Skeletal muscle tissue (tissue), 4 donors: ENCODE results near the gene CNPY1. TPM values are rescaled to one million over a fixed set of nuclear protein-coding genes. Genes with fewer than 3 reads are reported as not detected.

Experiments
- H3K27ac ChIP-seq: one replicate; pipeline ENCODE4 v1.7.0; 2013; ENCODE audit warnings: mild to moderate bottlenecking, low read depth, low read length, inconsistent platforms
- H3K27me3 ChIP-seq, 3 donors: one replicate each; pipeline ENCODE4 v1.7.0; 2013; ENCODE audit warnings: low read length in 3 of 3; ENCODE audit not compliant: control insufficient read depth in 3 of 3, insufficient read depth in 3 of 3
- H3K36me3 ChIP-seq, 3 donors: one replicate each; pipeline ENCODE4 v1.7.0; 2013; ENCODE audit warnings: low read length in 3 of 3; ENCODE audit not compliant: control insufficient read depth in 3 of 3, insufficient read depth in 3 of 3
- H3K4me1 ChIP-seq, 3 donors: one replicate each; pipeline ENCODE4 v1.7.0; 2013; ENCODE audit warnings: low read length in 3 of 3, mild to moderate bottlenecking in 3 of 3; ENCODE audit not compliant: control insufficient read depth in 3 of 3, insufficient read depth in 3 of 3
- H3K4me3 ChIP-seq, 3 donors: one replicate each; pipeline ENCODE4 v1.7.0; 2013; ENCODE audit warnings: low read length in 3 of 3
- H3K9ac ChIP-seq, 3 donors: one replicate each; pipeline ENCODE4 v1.7.0; 2013; ENCODE audit warnings: low read length in 3 of 3, mild to moderate bottlenecking in 3 of 3, moderate library complexity in 2 of 3, low read depth in 1 of 3
- H3K9me3 ChIP-seq, 3 donors: one replicate each; pipeline ENCODE4 v1.7.0; 2013; ENCODE audit warnings: low read length in 3 of 3; ENCODE audit not compliant: control insufficient read depth in 3 of 3
- total RNA-seq: library from RNA; depleted of rRNA; stranded (reverse); fragments of >200 nt; gene quantifications from one replicate; pipeline ENCODE4 v1.2.3, GENCODE V29; 2014
- donor health status: Osteomylitis.

CNPY1 gene
- total RNA-seq, 1 donor from 2014 or later: 0.52 TPM

GRCh38 chr7:155487509-155488482 lies 58.6 kb downstream of the CNPY1 start:
- Histone ChIP-seq H3K9me3 (no peaks in the 10 kb centered on the region), H3K27me3 (peaks cover 51 to 73% (median 56%) of the 10 kb centered on the region in 3 donors), H3K4me1 (peaks cover 3 to 8% (median 5%) of the 10 kb centered on the region in 3 donors), H3K4me3 (no peak overlapping the region), H3K36me3 (no peaks in the 10 kb centered on the region), H3K9ac (no peak overlapping the region), H3K27ac (no peak overlapping the region)

- Histone ChIP-seq H3K27me3 (peaks cover 59 to 81% (median 63%) of the 10 kb centered on the region in 3 donors), H3K4me1 (peaks cover 3 to 8% (median 5%) of the 10 kb centered on the region in 3 donors), H3K27ac (no peak overlapping the region), H3K4me3 (no peak overlapping the region), H3K36me3 (no peaks in the 10 kb centered on the region), H3K9me3 (peaks cover 0 to 3% (median 0%) of the 10 kb centered on the region in 3 donors), H3K9ac (no peak overlapping the region)
Observed at GRCh38 chr7:155486783-155487508, 59.4 kb downstream of the CNPY1 start.

- H3K27me3 ChIP-seq: peaks cover 47 to 68% (median 60%) of the 10 kb centered on the region in 3 donors
- H3K9ac ChIP-seq: no peak overlapping the region
- H3K4me3 ChIP-seq: no peak overlapping the region
- H3K36me3 ChIP-seq: no peaks in the 10 kb centered on the region
- peaks cover 0 to 3% (median 2%) of the 10 kb centered on the region in 3 donors for H3K4me1 ChIP-seq
- H3K9me3 ChIP-seq: peaks cover 0 to 3% (median 0%) of the 10 kb centered on the region in 3 donors
- no peak overlapping the region for H3K27ac ChIP-seq
Observed at GRCh38 chr7:155484483-155485399, 61.6 kb downstream of the CNPY1 start.

- Histone ChIP-seq H3K27ac (no peak overlapping the region), H3K4me3 (no peak overlapping the region), H3K9me3 (peaks cover 0 to 3% (median 0%) of the 10 kb centered on the region in 3 donors), H3K27me3 (peaks cover 43 to 60% (median 54%) of the 10 kb centered on the region in 3 donors), H3K4me1 (peaks cover 0 to 3% (median 2%) of the 10 kb centered on the region in 3 donors), H3K36me3 (no peaks in the 10 kb centered on the region), H3K9ac (no peak overlapping the region)
Observed at GRCh38 chr7:155483868-155484325, 62.5 kb downstream of the CNPY1 start.

- no peak overlapping the region for H3K9ac ChIP-seq
Observed at GRCh38 chr7:155483245-155483644, 63.1 kb downstream of the CNPY1 start.

GRCh38 chr7:155482511-155483183 lies 63.7 kb downstream of the CNPY1 start:
- H3K9ac ChIP-seq: no peak overlapping the region
- H3K27ac ChIP-seq: no peak overlapping the region
- no peak overlapping the region for H3K4me3 ChIP-seq
- H3K9me3 ChIP-seq: peaks cover 0 to 3% (median 0%) of the 10 kb centered on the region in 3 donors
- H3K4me1 ChIP-seq: peaks cover 0 to 3% (median 2%) of the 10 kb centered on the region in 3 donors
- no peaks in the 10 kb centered on the region for H3K36me3 ChIP-seq
- peaks cover 32 to 53% (median 48%) of the 10 kb centered on the region in 3 donors for H3K27me3 ChIP-seq

More at GRCh38 chr7:155483245-155483644, 63.1 kb downstream of the CNPY1 start:
- H3K4me1 ChIP-seq: peaks cover 0 to 3% (median 2%) of the 10 kb centered on the region in 3 donors
- peaks cover 0 to 3% (median 0%) of the 10 kb centered on the region in 3 donors for H3K9me3 ChIP-seq
- no peaks in the 10 kb centered on the region for H3K36me3 ChIP-seq
- H3K27me3 ChIP-seq: peaks cover 37 to 57% (median 49%) of the 10 kb centered on the region in 3 donors
- H3K4me3 ChIP-seq: no peak overlapping the region
- no peak overlapping the region for H3K27ac ChIP-seq

GRCh38 chr7:155481764-155482163 lies 64.6 kb downstream of the CNPY1 start:
- H3K27ac ChIP-seq: no peak overlapping the region
- H3K27me3 ChIP-seq: peaks cover 29 to 51% (median 50%) of the 10 kb centered on the region in 3 donors
- peaks cover 0 to 3% (median 2%) of the 10 kb centered on the region in 3 donors for H3K4me1 ChIP-seq
- H3K9me3 ChIP-seq: peaks cover 0 to 3% (median 0%) of the 10 kb centered on the region in 3 donors
- no peak overlapping the region for H3K4me3 ChIP-seq
- H3K36me3 ChIP-seq: no peaks in the 10 kb centered on the region
- H3K9ac ChIP-seq: no peak overlapping the region

GRCh38 chr7:155477476-155477875 lies 68.9 kb downstream of the CNPY1 start:
- H3K9ac ChIP-seq: no peak overlapping the region
- no peaks in the 10 kb centered on the region for H3K4me1 ChIP-seq
- peaks cover 0 to 13% (median 10%) of the 10 kb centered on the region in 3 donors for H3K9me3 ChIP-seq
- no peak overlapping the region for H3K27ac ChIP-seq
- no peak overlapping the region for H3K4me3 ChIP-seq
- H3K36me3 ChIP-seq: no peaks in the 10 kb centered on the region
- peaks cover 53 to 69% (median 63%) of the 10 kb centered on the region in 3 donors for H3K27me3 ChIP-seq
